Suppressor macrophage treated with lipopolysaccharide for 4 hours (primary cell): ENCODE measurements around the gene HOXA10.

Experiments
- DNase-seq: peaks from one replicate; pipeline ENCODE4 v3.0.0-alpha.2; 2020

The HOXA10 gene

DNA sequence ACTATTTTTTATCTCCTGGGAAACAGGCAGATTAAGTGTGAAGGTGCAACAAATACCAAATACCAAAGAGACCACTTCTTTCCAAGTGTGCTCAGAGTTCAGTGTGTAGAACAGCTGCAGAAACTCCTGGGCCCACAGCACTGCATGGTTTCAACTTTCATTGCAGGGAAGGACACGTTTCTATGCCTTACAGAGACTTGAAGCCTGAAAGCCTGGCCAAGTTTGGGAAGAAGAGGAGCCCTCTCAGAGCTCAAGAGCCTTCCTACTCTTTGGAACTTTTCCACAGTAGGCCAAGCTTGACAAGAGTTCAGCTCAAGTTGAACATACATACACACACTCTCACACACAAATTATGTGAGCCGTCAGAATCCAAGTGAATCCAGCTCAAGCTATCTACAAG, 46.1 kb downstream of the HOXA10 start:
- DNase-seq = no peak

DNA sequence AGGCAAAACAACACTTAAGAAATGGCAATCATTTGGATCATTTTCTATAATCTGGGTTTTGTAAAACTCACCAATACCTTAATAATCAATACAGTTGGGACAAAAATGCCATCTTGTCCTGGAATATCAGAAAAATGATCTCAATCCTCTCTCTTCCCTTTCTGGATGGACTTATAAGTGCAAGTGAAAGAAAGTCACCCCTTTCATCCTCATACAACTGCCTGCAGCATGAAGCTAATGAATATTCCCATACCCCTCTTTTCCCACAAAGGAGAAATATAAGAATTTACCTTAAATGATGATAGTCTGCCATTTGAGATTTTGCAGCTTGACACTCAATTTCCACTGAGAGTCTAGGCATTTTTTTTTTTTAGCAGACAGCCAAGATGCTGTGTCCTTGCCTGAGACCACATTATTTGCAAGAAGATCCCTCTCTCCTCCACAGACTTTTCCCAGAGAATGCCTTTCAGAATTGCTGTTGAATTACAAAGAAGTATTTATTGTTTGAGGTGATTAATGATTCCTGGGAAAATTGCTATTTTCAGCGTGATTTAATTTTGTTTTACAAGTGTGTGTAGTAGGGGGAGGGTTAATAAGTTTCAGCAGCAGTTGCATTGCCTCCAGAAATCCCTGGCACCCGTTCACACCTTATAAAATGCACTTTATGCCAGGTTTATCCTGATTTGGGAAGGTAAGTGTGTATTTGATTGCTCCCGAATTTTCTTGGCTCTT, 47.4 kb downstream of the HOXA10 start:
- no peak for DNase-seq

DNA sequence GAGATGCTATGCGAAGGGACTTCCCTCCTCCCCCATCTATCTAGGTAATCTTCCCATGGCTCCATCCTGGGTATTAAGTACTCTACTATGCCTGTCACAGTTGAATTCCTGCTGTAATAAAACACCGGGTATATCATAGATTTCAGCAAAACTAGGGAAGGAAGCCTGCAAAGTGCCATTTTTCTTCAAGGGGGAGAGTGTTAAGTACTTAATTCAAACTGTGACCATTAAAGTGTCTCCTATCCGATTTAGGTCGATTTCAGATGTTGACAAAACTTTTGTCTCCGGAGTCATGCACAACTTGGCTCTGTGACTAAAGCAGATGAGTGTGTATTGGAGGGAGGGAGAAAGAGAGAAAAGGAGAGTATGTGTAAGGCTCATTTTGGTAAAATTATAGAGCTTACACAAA, 48.1 kb downstream of the HOXA10 start:
- DNase-seq = no peak

DNA sequence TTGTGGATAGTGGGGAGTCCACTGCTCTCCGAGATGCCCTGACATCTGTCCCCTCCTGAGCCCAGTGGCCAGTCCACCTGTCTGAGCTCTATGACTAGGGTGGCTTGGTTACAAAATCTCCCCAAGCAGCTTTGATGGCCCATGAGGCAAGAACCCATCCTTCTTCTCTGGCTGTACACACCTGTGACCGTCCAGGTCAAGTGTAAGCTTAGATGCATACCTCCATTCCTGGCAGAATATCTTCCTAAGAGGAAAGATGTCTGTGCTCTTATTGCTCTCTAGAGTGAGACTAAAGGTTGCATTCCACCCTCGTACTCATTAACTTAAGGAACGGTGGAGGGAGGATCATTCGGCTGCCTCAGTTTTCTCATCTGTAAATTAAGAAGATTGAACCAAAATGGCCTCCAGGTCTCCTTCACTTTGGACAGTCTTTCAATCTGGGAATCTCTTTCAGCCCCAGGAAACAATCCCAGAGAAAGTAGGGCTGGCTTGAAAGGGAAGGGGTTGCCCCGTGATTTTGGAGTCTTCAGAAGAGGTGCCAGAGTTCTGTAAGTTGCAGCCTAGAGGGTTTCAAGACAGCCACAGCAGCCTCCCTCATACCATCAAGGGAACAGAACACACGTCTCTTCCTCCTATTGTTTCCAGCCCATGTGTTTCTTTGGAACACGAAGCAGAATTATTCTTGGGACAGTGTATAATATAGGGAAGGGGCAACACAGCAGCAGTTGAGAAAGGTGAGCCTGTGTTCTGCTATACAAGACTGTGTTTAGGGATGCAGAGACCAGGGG, 49.0 kb downstream of the HOXA10 start:
- DNase-seq = no peak

DNA sequence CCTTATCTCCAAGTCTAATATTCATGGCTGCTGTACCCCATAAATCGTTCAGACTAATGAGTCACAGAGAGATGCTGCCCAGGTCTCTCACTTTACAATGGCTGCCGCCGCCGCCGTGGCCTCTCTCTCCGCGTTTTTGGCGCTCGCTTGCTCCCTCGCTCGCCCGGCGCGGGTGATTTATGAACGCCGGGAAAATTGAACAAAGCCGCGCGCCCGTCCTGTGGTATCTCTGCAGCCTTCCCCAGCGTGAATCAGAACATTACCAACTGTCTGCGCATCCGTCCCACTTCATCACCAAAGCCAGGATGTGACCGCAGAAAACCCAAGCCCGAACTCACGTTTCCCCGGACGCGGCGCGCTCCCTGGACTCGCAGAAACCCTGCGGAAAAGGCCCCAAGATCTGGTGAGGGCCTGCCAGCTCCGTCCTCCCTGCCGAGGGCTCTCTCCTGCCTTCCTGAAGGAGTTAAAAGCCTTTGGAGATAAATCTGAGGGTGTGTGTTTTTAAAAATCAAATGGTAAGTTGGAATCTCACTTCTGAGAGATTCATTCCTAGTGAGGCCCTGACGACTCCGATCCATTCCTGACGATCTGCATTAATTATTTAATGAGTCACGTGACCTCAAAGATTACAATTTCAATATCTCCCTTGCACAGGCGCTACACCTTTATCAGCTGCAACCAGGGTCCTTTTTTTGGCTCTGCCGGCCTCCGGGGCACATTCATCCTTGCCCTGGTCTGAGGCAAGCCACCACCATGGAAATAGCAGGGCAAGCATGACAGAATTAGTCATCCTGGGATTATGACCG, 49.8 kb downstream of the HOXA10 start:
- DNase-seq = no peak

DNA sequence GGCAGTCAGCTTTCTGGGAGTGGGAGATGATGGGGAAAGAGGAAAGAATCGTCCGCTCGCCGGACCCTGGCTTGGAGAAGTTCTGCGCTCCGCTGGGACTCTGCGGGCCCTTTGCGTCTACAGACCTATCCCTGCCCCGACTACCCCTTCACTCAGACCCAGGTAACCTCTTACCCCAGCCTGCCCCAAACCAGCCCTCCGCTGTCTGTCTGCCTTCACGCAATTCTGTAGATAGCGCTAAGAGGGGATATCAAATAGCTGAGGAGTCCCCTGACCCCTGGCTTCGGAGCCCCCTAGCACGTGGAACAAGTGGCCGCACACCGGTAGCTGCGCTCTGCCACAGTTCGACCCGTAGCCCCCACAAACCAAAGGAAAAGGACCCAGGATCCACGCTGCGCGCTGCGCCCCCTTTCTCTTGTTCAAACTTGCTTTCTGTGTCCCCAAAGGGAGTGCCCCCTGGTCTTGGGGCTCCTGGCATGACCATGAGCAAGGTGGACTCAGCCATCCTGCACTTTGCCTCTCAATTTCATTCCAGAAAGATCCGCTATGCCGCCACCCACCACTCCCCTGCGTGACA, 50.6 kb downstream of the HOXA10 start:
- no peak for DNase-seq

DNA sequence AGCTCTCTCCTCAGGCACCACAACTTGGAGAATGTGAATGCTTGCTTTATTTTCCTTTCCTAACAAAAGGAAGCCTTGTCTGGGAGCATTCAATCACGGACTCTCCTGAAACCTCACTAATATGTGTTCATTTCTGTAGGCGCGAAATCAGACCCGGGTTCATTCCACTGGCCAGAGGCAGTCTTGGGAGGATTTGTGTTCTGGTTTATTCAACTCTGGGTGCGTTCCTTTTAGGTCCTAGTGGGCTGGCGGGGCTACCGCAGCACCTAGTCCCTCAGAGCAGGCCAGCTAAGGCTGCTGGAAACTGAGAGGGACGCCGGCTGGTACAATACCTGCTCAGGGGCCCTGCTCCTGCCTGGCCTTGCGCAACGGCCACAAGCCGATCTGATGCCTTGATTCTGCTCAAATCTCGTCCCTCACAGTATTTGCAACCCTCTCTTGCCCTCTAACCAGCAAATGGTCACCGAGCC, 51.1 kb downstream of the HOXA10 start:
- no peak for DNase-seq

DNA sequence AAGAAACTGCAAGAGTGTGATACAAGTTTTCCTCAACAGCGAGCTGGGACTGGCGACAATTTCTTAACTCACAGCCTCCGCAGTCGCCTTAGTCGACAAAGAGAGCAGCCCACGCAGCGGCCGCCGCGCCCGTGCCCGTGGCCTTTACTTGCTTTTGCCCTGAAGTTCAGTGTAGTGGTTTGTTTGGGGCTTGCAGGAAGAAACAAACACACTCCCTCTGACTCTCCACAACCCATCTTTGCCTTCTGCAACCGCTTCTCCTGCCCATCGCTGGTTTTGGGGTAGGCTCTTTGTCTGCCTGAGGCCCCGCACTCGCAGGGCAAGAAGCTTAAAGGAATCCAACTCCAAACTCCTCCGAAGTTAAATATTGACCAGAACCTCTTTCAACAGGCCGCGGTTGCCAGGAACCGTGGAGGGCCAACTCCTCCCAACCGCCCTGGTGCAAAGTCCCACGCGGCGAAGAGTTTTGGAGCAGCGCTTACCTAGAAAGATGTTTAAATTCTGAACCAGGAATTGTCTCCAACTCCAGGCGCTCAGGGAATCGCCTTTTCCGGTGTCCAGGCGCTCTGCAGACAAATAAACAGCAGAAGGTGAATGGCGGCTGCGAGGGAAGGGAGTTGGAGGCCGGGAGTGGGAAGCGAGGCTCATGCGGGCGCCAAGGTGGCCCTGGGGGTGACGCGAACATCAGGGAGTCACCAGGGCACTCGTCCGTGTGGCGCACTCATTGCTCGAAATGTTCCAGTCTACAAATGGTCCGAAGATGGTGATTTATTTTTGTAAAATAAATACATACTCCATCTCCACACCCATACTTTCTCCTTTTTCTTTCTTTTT, 51.8 kb downstream of the HOXA10 start:
- DNase-seq = no peak

DNA sequence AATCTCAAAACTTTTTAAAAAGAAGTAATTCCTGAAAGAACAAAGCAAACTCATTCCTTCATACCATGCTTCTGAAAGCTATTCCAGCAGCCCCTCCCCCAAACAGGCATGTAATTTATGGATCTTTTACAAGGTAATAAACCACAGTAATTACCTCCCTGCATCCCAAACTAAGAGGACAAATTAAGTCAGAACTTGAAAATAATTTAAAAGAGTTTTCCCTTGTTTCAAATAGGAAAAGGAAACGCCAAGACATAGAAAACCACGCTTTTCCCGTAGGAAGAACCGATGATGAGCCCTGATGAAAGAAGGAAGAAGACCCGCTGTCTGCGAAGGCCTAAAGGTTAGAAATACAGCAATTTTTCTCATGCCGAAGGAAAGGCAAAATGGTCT, 52.4 kb downstream of the HOXA10 start:
- no peak for DNase-seq
